ENCODE measurements around the gene ALOXE3. TPM values are rescaled to one million over a fixed set of nuclear protein-coding genes. Genes with fewer than 3 reads are reported as not detected.

Gene ALOXE3
- total RNA-seq, 1 donor from 2014 or later = not detected

DNA sequence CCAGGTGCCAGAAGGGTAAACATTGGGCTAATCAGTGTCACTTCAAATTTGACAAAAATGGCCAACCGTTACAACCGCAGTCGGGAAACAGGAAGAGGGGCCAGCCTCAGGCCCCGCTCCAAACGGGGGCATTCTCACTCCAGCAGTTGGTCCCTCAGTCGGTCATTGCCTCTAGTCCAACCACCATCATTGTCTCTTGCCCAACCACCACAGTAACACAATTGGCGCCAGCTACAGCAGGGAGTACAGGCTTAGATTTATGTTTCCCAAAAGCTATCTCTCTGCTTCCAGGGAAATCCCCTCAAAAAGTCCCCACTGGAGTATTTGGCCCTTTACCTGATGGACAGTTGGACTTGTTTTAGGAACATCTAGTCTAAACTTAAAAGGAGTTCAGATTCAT lies 59.2 kb downstream of the ALOXE3 start:
- DNase-seq (ENCODE audit: low spot score) = no peak
- no peaks in the 10 kb centered on the region for H3K9me3 Mint-ChIP-seq (ENCODE audit: unreplicated experiment)
- no peak overlapping the region for H3K27ac Mint-ChIP-seq (ENCODE audit: unreplicated experiment)
- H3K36me3 Mint-ChIP-seq (ENCODE audit: low read depth, unreplicated experiment) = no peaks in the 10 kb centered on the region
- TF ChIP-seq, protein P1, sequence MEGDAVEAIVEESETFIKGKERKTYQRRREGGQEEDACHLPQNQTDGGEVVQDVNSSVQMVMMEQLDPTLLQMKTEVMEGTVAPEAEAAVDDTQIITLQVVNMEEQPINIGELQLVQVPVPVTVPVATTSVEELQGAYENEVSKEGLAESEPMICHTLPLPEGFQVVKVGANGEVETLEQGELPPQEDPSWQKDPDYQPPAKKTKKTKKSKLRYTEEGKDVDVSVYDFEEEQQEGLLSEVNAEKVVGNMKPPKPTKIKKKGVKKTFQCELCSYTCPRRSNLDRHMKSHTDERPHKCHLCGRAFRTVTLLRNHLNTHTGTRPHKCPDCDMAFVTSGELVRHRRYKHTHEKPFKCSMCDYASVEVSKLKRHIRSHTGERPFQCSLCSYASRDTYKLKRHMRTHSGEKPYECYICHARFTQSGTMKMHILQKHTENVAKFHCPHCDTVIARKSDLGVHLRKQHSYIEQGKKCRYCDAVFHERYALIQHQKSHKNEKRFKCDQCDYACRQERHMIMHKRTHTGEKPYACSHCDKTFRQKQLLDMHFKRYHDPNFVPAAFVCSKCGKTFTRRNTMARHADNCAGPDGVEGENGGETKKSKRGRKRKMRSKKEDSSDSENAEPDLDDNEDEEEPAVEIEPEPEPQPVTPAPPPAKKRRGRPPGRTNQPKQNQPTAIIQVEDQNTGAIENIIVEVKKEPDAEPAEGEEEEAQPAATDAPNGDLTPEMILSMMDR (IDR thresholded peaks at IDR 0.05; ENCODE audit: unreplicated experiment) = no peak
- peaks cover 17% of the 10 kb centered on the region for H3K27me3 Mint-ChIP-seq (ENCODE audit: unreplicated experiment)
- H3K4me1 Mint-ChIP-seq (ENCODE audit: unreplicated experiment) = peaks cover 26% of the 10 kb centered on the region
- H3K4me3 Mint-ChIP-seq (ENCODE audit: unreplicated experiment) = no peak overlapping the region

DNA sequence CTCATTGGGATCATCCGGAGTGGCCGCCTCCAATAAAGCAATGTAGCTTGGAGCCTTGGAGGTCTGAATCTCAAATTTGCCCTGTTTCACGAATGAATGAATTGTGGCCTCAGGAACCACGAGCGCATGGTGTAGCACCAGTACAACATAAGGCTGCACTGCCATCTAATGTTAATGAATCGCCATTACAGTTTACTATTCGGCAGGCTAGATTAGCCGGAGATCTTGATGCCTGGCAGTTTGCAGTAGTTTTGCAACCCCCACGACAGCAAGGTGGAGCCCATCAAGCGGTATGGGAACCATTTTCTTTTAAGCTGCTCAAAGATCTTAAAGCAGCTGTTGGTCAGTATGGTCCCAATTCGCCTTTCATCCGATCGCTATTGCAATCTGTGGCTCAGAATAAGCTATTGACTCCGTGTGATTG lies 60.6 kb downstream of the ALOXE3 start:
- H3K27ac Mint-ChIP-seq (ENCODE audit: unreplicated experiment) = no peak overlapping the region
- H3K4me1 Mint-ChIP-seq (ENCODE audit: unreplicated experiment) = peaks cover 18% of the 10 kb centered on the region
- TF ChIP-seq, protein P1 (IDR thresholded peaks at IDR 0.05; ENCODE audit: unreplicated experiment) = peak; percentile 67
- DNase-seq (ENCODE audit: low spot score) = peak; percentile 52
- no peaks in the 10 kb centered on the region for H3K36me3 Mint-ChIP-seq (ENCODE audit: low read depth, unreplicated experiment)
- H3K4me3 Mint-ChIP-seq (ENCODE audit: unreplicated experiment) = no peak overlapping the region
- H3K27me3 Mint-ChIP-seq (ENCODE audit: unreplicated experiment) = peaks cover 11% of the 10 kb centered on the region
- no peaks in the 10 kb centered on the region for H3K9me3 Mint-ChIP-seq (ENCODE audit: unreplicated experiment)

DNA sequence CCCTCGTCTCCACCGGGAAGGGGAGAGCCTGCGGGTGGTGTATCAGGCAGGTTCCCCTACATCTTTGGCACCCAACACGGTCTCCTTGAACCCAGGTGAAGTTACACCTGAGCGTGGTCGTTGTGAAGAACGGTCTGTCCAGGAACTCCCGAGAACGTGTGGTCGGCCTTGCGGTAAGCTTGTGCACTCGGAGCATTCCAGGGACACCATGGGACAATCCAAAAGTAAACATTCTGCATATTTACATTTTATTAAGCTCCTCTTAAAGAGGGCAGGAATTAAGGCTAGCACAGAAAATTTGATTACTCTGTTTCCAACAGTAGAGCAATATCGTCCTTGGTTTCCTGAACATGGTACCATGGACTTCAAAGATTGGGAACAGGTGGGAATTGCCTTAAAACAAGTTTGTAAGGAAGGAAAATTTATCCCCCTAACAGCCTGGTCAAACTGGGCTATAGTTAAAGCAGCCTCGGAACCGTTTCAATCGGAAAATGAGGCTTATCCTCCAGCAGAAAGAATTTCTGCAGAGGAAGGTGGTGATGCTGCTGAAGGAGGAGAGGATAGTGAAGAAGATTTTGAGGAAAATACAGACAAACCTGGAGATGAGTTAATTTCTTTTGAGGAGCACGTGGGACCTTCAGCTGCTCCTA lies 61.2 kb downstream of the ALOXE3 start:
- H3K4me1 Mint-ChIP-seq (ENCODE audit: unreplicated experiment) = peaks cover 15% of the 10 kb centered on the region
- peaks cover 7% of the 10 kb centered on the region for H3K27me3 Mint-ChIP-seq (ENCODE audit: unreplicated experiment)
- peak overlapping the region; percentile 33 for H3K27ac Mint-ChIP-seq (ENCODE audit: unreplicated experiment)
- no peak for DNase-seq (ENCODE audit: low spot score)
- H3K9me3 Mint-ChIP-seq (ENCODE audit: unreplicated experiment) = no peaks in the 10 kb centered on the region
- no peaks in the 10 kb centered on the region for H3K36me3 Mint-ChIP-seq (ENCODE audit: low read depth, unreplicated experiment)
- TF ChIP-seq, protein P1 (IDR thresholded peaks at IDR 0.05; ENCODE audit: unreplicated experiment) = no peak
- H3K4me3 Mint-ChIP-seq (ENCODE audit: unreplicated experiment) = peak overlapping the region; percentile 52

DNA sequence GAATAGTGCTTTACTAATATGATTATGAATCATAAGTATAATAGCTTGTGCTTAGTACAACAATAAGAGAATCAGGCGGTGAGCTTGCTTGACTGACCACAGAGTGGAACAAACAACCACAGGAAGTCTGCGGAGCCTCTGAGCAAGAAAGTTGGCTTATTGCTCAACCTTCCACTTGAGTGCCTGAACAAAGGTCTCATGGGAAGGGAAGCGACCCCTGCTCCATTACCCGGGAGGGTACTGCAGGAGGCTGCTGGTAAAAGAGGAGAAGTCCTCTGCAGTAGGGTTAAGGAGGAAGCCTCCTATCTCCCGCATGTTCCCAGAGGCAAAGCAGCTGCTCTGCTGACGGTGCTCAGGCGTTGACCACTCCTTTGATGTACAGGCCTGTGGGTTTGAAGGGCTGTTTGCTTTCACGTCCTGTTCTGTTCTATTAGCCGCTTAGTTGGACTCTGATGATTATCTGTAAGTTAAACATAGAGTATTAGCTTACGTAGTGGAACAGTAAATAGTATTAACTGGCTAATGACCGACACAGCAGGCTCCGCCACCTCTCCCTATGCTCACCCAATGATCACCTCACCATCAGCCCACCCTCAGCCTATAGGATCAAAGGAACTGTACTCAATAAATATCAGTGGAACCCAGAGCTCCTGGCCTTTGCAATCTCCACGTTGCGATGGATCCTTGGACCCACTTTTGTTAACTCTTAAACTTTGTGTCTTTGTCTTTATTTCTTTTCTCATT lies 61.9 kb downstream of the ALOXE3 start:
- H3K36me3 Mint-ChIP-seq (ENCODE audit: low read depth, unreplicated experiment) = no peaks in the 10 kb centered on the region
- DNase-seq (ENCODE audit: low spot score) = no peak
- H3K4me3 Mint-ChIP-seq (ENCODE audit: unreplicated experiment) = no peak overlapping the region
- H3K27ac Mint-ChIP-seq (ENCODE audit: unreplicated experiment) = peak overlapping the region; percentile 33
- peaks cover 15% of the 10 kb centered on the region for H3K4me1 Mint-ChIP-seq (ENCODE audit: unreplicated experiment)
- TF ChIP-seq, protein P1 (IDR thresholded peaks at IDR 0.05; ENCODE audit: unreplicated experiment) = no peak
- no peaks in the 10 kb centered on the region for H3K9me3 Mint-ChIP-seq (ENCODE audit: unreplicated experiment)
- peaks cover 1% of the 10 kb centered on the region for H3K27me3 Mint-ChIP-seq (ENCODE audit: unreplicated experiment)

DNA sequence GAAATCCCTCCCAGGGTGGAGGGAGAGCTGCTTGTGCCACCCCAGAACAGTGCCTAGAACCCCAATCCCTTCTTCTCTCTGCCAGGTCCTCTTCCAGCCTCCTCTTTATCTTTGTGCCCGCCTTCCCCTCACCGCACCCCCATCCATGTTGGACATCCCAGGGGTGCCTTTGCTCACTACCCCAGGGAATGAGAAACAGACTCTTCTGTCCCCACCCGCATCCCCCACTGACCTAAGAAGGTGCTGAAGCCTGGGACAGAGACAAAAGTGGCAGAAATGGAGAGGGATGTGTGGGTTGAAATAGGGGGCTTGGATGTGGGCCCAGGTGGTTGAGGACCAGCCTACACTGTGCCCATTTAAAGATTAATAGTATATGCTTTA lies 62.5 kb downstream of the ALOXE3 start:
- no peak overlapping the region for H3K27ac Mint-ChIP-seq (ENCODE audit: unreplicated experiment)
- H3K36me3 Mint-ChIP-seq (ENCODE audit: low read depth, unreplicated experiment) = no peaks in the 10 kb centered on the region
- TF ChIP-seq, protein P1 (IDR thresholded peaks at IDR 0.05; ENCODE audit: unreplicated experiment) = no peak
- no peak for DNase-seq (ENCODE audit: low spot score)
- H3K9me3 Mint-ChIP-seq (ENCODE audit: unreplicated experiment) = no peaks in the 10 kb centered on the region
- H3K4me3 Mint-ChIP-seq (ENCODE audit: unreplicated experiment) = peak overlapping the region; percentile 57
- H3K27me3 Mint-ChIP-seq (ENCODE audit: unreplicated experiment) = peaks cover 1% of the 10 kb centered on the region
- H3K4me1 Mint-ChIP-seq (ENCODE audit: unreplicated experiment) = peaks cover 15% of the 10 kb centered on the region
